B cell (primary cell): ENCODE data around the gene NHEJ1. TPM values are rescaled to one million over a fixed set of nuclear protein-coding genes. Genes with fewer than 3 reads are reported as not detected.

Experiments
- ATAC-seq: fragments of 200-7000 bp; cut with Tn5 transposase; one replicate; pipeline ENCODE4 v1.10.0; 2021; ENCODE audit warnings: low read depth, mild to moderate bottlenecking, moderate number of reproducible peaks, moderate library complexity
- CTCF ChIA-PET: fragments of 350-600 bp; sonication (Branson Sonifier 250); formaldehyde crosslinking; loops from one replicate; lab custom pipeline; 2021; ENCODE audit warnings: antibody characterized with exemption, inconsistent platforms; lab: Charles Lee
- POLR2A ChIA-PET: fragments of 350-600 bp; sonication (Branson Sonifier 250); formaldehyde crosslinking; loops from one replicate; lab custom pipeline; 2021; ENCODE audit warnings: antibody characterized with exemption; lab: Charles Lee
- DNase-seq: peaks from one replicate; pipeline ENCODE4 v3.0.0; 2013
- H2AFZ ChIP-seq: 2 replicates; pipeline ENCODE4 v1.6.1; 2012; ENCODE audit warnings: mild to moderate bottlenecking, low read depth, low read length; ENCODE audit not compliant: insufficient read depth, poor library complexity, severe bottlenecking
- H3K27ac ChIP-seq, 2 donors: 1 replicate in 1 of 2; 2 replicates in 1 of 2; pipeline ENCODE4 v1.5.1; 2012 to 2013; ENCODE audit warnings: low read length in 2 of 2, mild to moderate bottlenecking in 2 of 2, moderate library complexity in 1 of 2
- H3K27me3 ChIP-seq, 4 experiments: fragments of 200-600 bp in 1 of 4; sonication (generic) in 1 of 4; replicated peaks in 1 of 4; 1 replicate in 2 of 4; 2 replicates in 2 of 4; pipeline versions ENCODE4 v1.6.1 to v1.7.0; 2013 to 2016; ENCODE audit warnings: low read length in 3 of 4, mild to moderate bottlenecking in 2 of 4, mixed read lengths in 1 of 4, moderate library complexity in 1 of 4; ENCODE audit not compliant: insufficient read depth in 4 of 4, control insufficient read depth in 3 of 4; ENCODE audit errors: control extremely low read depth in 1 of 4
- H3K36me3 ChIP-seq, 2 experiments: replicated peaks in 1 of 2; 1 replicate in 1 of 2; 2 replicates in 1 of 2; pipeline versions ENCODE4 v1.6.1 to v1.7.1; 2013; ENCODE audit warnings: low read length in 1 of 2; ENCODE audit not compliant: insufficient read depth in 2 of 2, control insufficient read depth in 1 of 2; ENCODE audit errors: control extremely low read depth in 1 of 2, extremely low read depth in 1 of 2
- H3K4me1 ChIP-seq, 2 donors: fragments of 200-600 bp in 1 of 2; sonication (generic) in 1 of 2; 1 replicate in 1 of 2; 2 replicates in 1 of 2; pipeline versions ENCODE4 v1.5.1 to v1.6.1; 2013 to 2017; ENCODE audit warnings: low read length in 2 of 2; ENCODE audit not compliant: control insufficient read depth in 2 of 2, insufficient read depth in 2 of 2
- H3K4me2 ChIP-seq: replicated peaks from 2 replicates; pipeline ENCODE3; 2012; ENCODE audit warnings: mild to moderate bottlenecking, low read depth, low read length; ENCODE audit not compliant: poor library complexity, severe bottlenecking
- H3K4me3 ChIP-seq, 5 experiments: fragments of 200-600 bp in 1 of 5; sonication (generic) in 1 of 5; 1 replicate in 3 of 5; 2 replicates in 2 of 5; pipeline versions ENCODE4 v1.5.1 to v1.7.0; 2011 to 2016; ENCODE audit warnings: low read length in 4 of 5, mild to moderate bottlenecking in 4 of 5, low read depth in 2 of 5, control low read depth in 1 of 5, moderate library complexity in 1 of 5; ENCODE audit not compliant: insufficient read depth in 1 of 5; ENCODE audit errors: control extremely low read depth in 1 of 5, extremely low read depth in 1 of 5
- H3K79me2 ChIP-seq: fragments of 200-600 bp; sonication (generic); one replicate; pipeline ENCODE4 v1.6.0; 2016; ENCODE audit warnings: low read length; ENCODE audit not compliant: control insufficient read depth, insufficient read depth
- H3K9ac ChIP-seq: fragments of 200-600 bp; sonication (generic); 2 replicates; pipeline ENCODE4 v1.6.1; 2017; ENCODE audit warnings: mild to moderate bottlenecking, low read length, moderate library complexity
- H3K9me3 ChIP-seq, 3 donors: one replicate each; pipeline versions ENCODE4 v1.6.1 to v1.7.1; 2013; ENCODE audit warnings: low read length in 2 of 3; ENCODE audit not compliant: control insufficient read depth in 2 of 3, insufficient read depth in 1 of 3; ENCODE audit errors: control extremely low read depth in 1 of 3
- H4K20me1 ChIP-seq: 2 replicates; pipeline ENCODE4 v1.6.0; 2012; ENCODE audit warnings: mild to moderate bottlenecking, low read length; ENCODE audit not compliant: insufficient read depth, control insufficient read depth, poor library complexity, severe bottlenecking
- H3K27ac Mint-ChIP-seq: one replicate; pipeline ENCODE4 v1.8.0; 2021; ENCODE audit warnings: mixed read lengths
- H3K27me3 Mint-ChIP-seq: one replicate; pipeline ENCODE4 v1.8.0; 2021; ENCODE audit warnings: mixed read lengths
- H3K4me1 Mint-ChIP-seq: one replicate; pipeline ENCODE4 v1.8.0; 2021; ENCODE audit warnings: mixed read lengths
- H3K4me3 Mint-ChIP-seq: one replicate; pipeline ENCODE4 v1.8.0; 2021; ENCODE audit warnings: mixed read lengths
- H3K9me3 Mint-ChIP-seq: one replicate; pipeline ENCODE4 v1.8.0; 2022; ENCODE audit warnings: mixed read lengths; ENCODE audit not compliant: insufficient read depth
- EZH2 ChIP-seq: IDR thresholded peaks from 2 replicates; pipeline ENCODE4 v1.6.1; 2012; ENCODE audit warnings: borderline replicate concordance, low read depth, mild to moderate bottlenecking, moderate library complexity, low read length; ENCODE audit not compliant: insufficient read depth, poor library complexity, severe bottlenecking
- WGBS: methylation state at CpG from one replicate; pipeline ENCODE4 v1.1.5; 2013; ENCODE audit warnings: missing lambda C conversion rate; ENCODE audit not compliant: insufficient coverage; 5-methylcytosine and 5-hydroxymethylcytosine counted together
- intact Hi-C: fragments of 100-400 bp; cut with micrococcal nuclease; formaldehyde crosslinking; loops from one replicate; pipeline ENCODE4 v1.10.0; 2022
- polyA plus RNA-seq: library from polyadenylated mRNA; depleted of rRNA; stranded (reverse); fragments of >200 nt; gene quantifications from 2 replicates; pipeline ENCODE4 v1.2.3, GENCODE V29; 2012
- total RNA-seq, 2 donors: library from RNA; stranded (reverse); fragments of 120-200 nt in 1 of 2; gene quantifications; 1 replicate in 1 of 2; 2 replicates in 1 of 2; pipeline versions ENCODE4 v1.2.3 to v1.2.4, GENCODE V29; 2013 to 2022
- TF ChIP-seq, protein P1 (sequence below): fragments of 200-600 bp; IDR thresholded peaks from one replicate; pipeline ENCODE4 v1.8.0; 2022; ENCODE audit warnings: antibody characterized with exemption, mild to moderate bottlenecking

The NHEJ1 gene
- total and polyA plus RNA-seq, 2 donors (not counting 1 experiment from before 2014, with no cell fraction given) = 14.9 to 25.0 TPM

DNA sequence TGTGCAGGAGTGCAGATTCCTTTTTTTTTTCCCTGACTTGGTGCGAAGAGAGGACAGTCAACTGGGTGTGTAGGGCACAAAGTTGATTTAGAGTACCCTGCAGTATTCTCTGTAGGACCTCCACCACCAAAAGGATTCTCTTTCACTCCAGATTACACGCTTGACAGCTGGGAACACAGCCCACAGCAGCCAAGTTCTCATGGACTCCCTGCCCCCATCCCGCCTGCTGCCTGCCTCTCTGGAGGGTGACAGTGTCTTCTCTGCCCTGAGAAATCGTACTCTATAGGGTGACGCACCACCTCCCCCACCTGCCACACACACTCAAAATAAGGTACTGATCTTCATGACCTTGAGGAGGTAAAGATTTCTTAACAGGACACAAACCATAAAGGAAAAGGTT, 73.3 kb downstream of the NHEJ1 start:
- Histone ChIP-seq H3K4me3 (no peak overlapping the region), H3K9me3 (no peaks in the 10 kb centered on the region), H3K9ac (no peak overlapping the region), H3K4me1 (peaks cover 0 to under 1% of the 10 kb centered on the region in 2 donors), H3K27ac (no peak overlapping the region), H3K36me3 (no peaks in the 10 kb centered on the region), H3K79me2 (no peaks in the 10 kb centered on the region), H4K20me1 (peaks cover 18% of the 10 kb centered on the region), H2AFZ (no peak overlapping the region), H3K27me3 (no peaks in the 10 kb centered on the region), H3K4me2 (no peak overlapping the region)
- H3K4me1 Mint-ChIP-seq = peaks cover 5% of the 10 kb centered on the region
- no peaks in the 10 kb centered on the region for H3K9me3 Mint-ChIP-seq
- intact Hi-C loops = no loop called here
- ATAC-seq (no peak), DNase-seq (no peak)
- TF ChIP-seq EZH2 = no peak
- TF ChIP-seq, protein P1, sequence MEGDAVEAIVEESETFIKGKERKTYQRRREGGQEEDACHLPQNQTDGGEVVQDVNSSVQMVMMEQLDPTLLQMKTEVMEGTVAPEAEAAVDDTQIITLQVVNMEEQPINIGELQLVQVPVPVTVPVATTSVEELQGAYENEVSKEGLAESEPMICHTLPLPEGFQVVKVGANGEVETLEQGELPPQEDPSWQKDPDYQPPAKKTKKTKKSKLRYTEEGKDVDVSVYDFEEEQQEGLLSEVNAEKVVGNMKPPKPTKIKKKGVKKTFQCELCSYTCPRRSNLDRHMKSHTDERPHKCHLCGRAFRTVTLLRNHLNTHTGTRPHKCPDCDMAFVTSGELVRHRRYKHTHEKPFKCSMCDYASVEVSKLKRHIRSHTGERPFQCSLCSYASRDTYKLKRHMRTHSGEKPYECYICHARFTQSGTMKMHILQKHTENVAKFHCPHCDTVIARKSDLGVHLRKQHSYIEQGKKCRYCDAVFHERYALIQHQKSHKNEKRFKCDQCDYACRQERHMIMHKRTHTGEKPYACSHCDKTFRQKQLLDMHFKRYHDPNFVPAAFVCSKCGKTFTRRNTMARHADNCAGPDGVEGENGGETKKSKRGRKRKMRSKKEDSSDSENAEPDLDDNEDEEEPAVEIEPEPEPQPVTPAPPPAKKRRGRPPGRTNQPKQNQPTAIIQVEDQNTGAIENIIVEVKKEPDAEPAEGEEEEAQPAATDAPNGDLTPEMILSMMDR = no peak
- H3K4me3 Mint-ChIP-seq = no peak overlapping the region
- no peak overlapping the region for H3K27ac Mint-ChIP-seq
- ChIA-PET CTCF (interaction anchor here (1.1 to 2.1 kb wide), 2 partner anchors 8 to 29 kb away, joined by 3 to 6 read pairs; no protein-coding TSS in a partner anchor), POLR2A (no interaction called here)
- H3K27me3 Mint-ChIP-seq = no peaks in the 10 kb centered on the region
- WGBS = no CpG with 5 or more reads among the region's 5 CpGs

DNA sequence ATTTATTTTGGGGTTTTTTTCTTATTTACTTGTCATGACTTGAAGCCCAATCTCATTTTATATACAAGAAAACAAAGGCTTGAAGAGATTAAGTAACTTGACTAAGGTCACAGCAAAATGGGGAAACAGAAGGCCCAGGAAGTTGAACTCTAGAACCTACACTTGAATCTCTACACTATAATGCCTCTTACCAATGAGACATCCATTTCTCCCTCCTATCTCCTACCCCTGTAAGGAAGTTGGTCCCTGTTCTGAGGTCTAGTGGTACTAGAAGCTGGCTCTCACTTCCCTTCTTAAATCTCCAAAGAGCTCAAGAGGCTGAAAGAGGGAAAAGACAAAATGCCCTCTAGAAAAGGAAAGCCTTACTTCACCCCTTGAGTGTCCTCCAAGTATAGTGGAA, 74.4 kb downstream of the NHEJ1 start:
- Histone ChIP-seq H3K4me3 (no peak overlapping the region), H3K36me3 (no peaks in the 10 kb centered on the region), H3K4me1 (peaks cover 0 to 3% of the 10 kb centered on the region in 2 donors), H2AFZ (no peak overlapping the region), H4K20me1 (peaks cover 11% of the 10 kb centered on the region), H3K4me2 (no peak overlapping the region), H3K27ac (no peak overlapping the region), H3K9me3 (no peaks in the 10 kb centered on the region), H3K79me2 (no peaks in the 10 kb centered on the region), H3K9ac (no peak overlapping the region), H3K27me3 (no peaks in the 10 kb centered on the region)
- intact Hi-C loops = no loop called here
- CTCF ChIA-PET = interaction anchor here (0.8 to 1.1 kb wide), 2 partner anchors 9 to 17 kb away, joined by 3 read pairs; no protein-coding TSS in a partner anchor
- Mint-ChIP-seq H3K4me1 (peaks cover 15% of the 10 kb centered on the region), H3K27ac (no peak overlapping the region), H3K4me3 (no peak overlapping the region), H3K27me3 (no peaks in the 10 kb centered on the region), H3K9me3 (no peaks in the 10 kb centered on the region)
- POLR2A ChIA-PET = no interaction called here
- no peak for TF ChIP-seq EZH2
- TF ChIP-seq, protein P1 = no peak
- DNase-seq (no peak), ATAC-seq (no peak)
